ENCODE measurements around the gene ARMC9. TPM values are rescaled to one million over a fixed set of nuclear protein-coding genes. Genes with fewer than 3 reads are reported as not detected.

ARMC9 gene
- total and polyA plus RNA-seq, 2 donors (not counting 3 experiments of a cell fraction or from before 2014, with no cell fraction given), result 16.4 to 24.2 TPM

GRCh38 chr2:231263118-231263831 lies 64.8 kb downstream of the ARMC9 start:
- no peak overlapping the region for H3K4me3 ChIP-seq (replicated peaks in 1 of 3; ENCODE audit: insufficient read depth in 1 of 3, low read depth in 1 of 3, low read length in 3 of 3)
- H3K4me2 ChIP-seq (ENCODE audit: insufficient read depth, low read length), result no peak overlapping the region
- ChIA-PET POLR2A (no interaction called here), CTCF (interaction anchor here (1.2 to 2.7 kb wide), 2 partner anchors 10 to 33 kb away, joined by 3 to 6 read pairs; no protein-coding TSS in a partner anchor)
- H3K36me3 ChIP-seq (ENCODE audit: control insufficient read depth in 2 of 2, extremely low read depth in 1 of 2, insufficient read depth in 2 of 2, low read length in 2 of 2), result peaks cover 0 to 4% of the 10 kb centered on the region in 2 experiments
- H3K9me1 ChIP-seq (replicated peaks; ENCODE audit: control insufficient read depth, extremely low read depth, insufficient read depth, low read length), result no peaks in the 10 kb centered on the region
- dilution Hi-C loops (cut with MboI; ENCODE audit: extremely low pct_ligation_motif_present, low sequenced_read_pairs), result no loop called here
- no peak for TF ChIP-seq EZH2 (IDR thresholded peaks at IDR 0.05; ENCODE audit: borderline replicate concordance, low read depth, low read length, severe bottlenecking)
- TF ChIP-seq GATA2 (IDR thresholded peaks at IDR 0.05; ENCODE audit: insufficient read depth, insufficient read length, low read depth, low read length), result no peak
- no peak for TF ChIP-seq FOS (IDR thresholded peaks at IDR 0.05; ENCODE audit: borderline replicate concordance, insufficient read depth, low read length)
- no peak for TF ChIP-seq JUN (IDR thresholded peaks at IDR 0.05; ENCODE audit: borderline replicate concordance, insufficient read depth, insufficient read length, low read depth)
- TF ChIP-seq POLR2A (IDR thresholded peaks at IDR 0.05; ENCODE audit: low read depth, low read length), result no peak
- no peak for TF ChIP-seq MAX (IDR thresholded peaks at IDR 0.05; ENCODE audit: insufficient read depth, insufficient read length)
- TF ChIP-seq POLR2AphosphoS5 (IDR thresholded peaks at IDR 0.05; ENCODE audit: insufficient read depth, low read depth, low read length), result no peak
- no peak for TF ChIP-seq MYC (IDR thresholded peaks at IDR 0.05; ENCODE audit: low read depth, low read length)
- TF ChIP-seq CTCF (IDR thresholded peaks at IDR 0.05; ENCODE audit: extremely low read depth in 1 of 2, insufficient read depth in 1 of 2, low read depth in 1 of 2, low read length in 2 of 2), result no peak
- H3K4me1 ChIP-seq (ENCODE audit: control insufficient read depth, extremely low read depth, insufficient read depth, low read length), result no peaks in the 10 kb centered on the region
- no peaks in the 10 kb centered on the region for H3K27me3 ChIP-seq (ENCODE audit: control insufficient read depth in 2 of 2, insufficient read depth in 2 of 2, low read length in 2 of 2)
- H4K20me1 ChIP-seq (replicated peaks; ENCODE audit: control insufficient read depth, extremely low read depth, insufficient read depth, low read length), result no peaks in the 10 kb centered on the region
- H3K9me3 ChIP-seq (replicated peaks; ENCODE audit: control insufficient read depth, insufficient read depth, low read length), result no peaks in the 10 kb centered on the region
- no peak for FAIRE-seq
- H3K27ac ChIP-seq (ENCODE audit: insufficient read depth, low read depth, low read length), result no peak overlapping the region
- H3K79me2 ChIP-seq (ENCODE audit: control insufficient read depth, insufficient read depth, low read length), result no peaks in the 10 kb centered on the region
- H3K9ac ChIP-seq (replicated peaks; ENCODE audit: extremely low read depth, insufficient read depth, low read length), result no peak overlapping the region
- H2AFZ ChIP-seq (ENCODE audit: low read depth, low read length), result no peak overlapping the region
- intact Hi-C loops (cut with micrococcal nuclease), result no loop called here
- no TSS peak for BruUV-seq (replicated peaks)
- no peak for DNase-seq (ENCODE audit: low read depth, low spot score)

All from endothelial cell of umbilical vein (primary cell).